Non-pigmented ciliary epithelial cell (primary cell): ENCODE measurements around the gene IGFLR1.
"Not testable (repeated sequence)": the region's sequence is repeated elsewhere in the genome, so short reads cannot be mapped to it uniquely, and the experiment has no call there.

Experiments used
- DNase-seq: peaks from one replicate; pipeline ENCODE4 v3.0.0-alpha.2; 2010; ENCODE audit warnings: low read depth

Gene IGFLR1

DNA sequence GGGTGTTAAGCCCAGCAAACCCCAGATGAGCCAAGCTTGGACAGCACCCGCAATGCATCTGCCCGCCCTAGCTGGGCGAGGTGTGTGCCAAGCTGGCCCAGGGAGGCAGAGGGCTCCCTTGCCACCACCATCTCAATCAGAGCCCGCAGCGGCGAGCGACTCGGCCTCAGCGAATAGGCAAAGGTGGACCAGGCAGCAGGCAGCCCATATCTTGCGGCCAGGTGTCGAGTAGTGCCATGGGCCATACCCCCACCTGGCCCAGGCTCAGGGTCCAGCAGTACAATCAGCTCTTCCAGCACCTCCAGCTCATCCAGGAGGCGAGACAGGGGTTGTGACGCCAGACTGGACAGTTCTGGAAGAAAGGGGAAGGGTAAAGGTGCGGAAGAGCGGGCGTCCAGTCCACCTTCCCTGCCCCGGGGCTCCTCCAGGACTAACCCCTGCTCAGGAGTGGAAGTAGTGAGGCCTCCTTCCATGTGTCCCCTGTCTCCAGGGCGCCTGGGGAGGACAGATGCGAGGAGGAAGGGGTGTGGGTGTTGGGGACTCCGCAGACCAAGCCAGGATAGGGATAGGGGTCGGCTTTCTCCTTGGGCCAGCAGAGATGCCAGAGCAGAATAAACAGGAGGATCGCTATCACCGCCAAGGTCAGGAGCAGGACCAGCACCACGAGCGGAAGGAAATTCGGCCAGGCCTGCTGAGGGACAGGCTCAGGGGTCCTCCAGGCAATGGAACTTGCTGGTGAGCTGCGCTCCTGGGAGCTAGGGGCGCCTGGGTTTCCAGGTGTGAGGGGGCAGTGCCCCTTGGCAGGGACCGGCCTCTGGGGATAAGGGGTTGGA lies 2.8 kb downstream of the IGFLR1 start:
- DNase-seq, result no peak

DNA sequence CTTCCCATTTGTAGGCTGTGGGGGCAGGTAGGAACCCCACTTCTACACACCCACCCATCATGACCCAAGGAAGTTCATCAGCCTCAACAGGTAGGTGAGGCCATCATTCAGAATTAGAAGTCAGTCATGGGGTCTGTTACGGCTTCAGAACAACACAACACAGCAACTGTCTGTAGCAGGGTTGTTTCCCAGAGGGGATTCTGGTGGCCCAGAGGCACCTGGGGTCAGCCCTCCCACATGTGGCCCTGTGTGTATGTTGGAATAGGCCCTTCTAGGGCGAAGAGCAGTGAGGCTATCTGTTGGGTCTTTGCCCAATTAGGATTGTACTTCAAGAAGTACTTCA lies 3.4 kb downstream of the IGFLR1 start:
- DNase-seq, result no peak

GRCh38 chr19:35738021-35738886 lies 4.0 kb downstream of the IGFLR1 start:
- no peak for DNase-seq

DNA sequence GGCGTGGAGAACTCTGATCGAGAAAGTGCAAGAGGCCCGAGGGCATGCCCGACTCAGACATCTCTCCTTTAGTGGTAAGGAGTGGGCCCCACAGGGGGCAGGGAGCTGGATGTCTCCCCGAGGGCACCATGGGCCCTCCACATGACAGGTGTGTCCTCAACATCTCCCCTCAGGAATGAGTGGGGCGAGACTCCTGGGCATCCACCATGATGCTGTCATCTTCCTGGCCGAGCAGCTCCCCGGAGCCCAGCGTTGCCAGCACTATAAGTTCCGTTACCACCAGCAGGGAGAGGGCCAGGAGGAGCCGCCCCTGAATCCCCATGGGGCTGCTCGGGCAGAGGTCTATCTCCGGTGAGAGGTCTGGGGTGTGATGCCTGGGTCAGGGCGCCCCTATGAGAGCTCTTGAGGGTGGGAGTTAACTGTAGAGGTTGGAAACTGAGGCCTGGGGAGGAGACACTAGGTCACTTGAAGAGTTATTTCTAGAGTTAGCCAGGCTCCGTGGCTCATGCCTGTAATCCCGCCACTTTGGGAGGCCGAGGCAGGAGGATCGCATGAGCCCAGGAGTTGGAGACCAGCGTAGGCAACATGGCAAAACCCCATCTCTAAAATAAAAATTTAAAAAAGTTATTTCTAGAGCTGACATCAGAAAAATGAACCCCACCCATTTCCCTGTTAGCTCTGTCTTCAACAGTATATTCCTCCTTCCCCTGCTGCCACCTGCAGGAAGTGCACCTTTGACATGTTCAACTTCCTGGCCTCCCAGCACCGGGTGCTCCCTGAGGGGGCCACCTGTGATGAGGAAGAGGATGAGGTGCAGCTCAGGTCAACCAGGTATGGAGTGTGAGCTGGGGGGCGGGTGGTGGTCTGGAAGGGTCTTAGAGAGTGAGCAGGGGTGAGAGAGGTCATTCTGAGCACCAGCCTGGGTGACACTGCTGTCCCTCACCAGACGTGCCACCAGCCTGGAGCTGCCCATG lies 5.1 kb downstream of the IGFLR1 start:
- no peak for DNase-seq

GRCh38 chr19:35734889-35735288 lies 7.4 kb downstream of the IGFLR1 start:
- DNase-seq, result no peak

DNA sequence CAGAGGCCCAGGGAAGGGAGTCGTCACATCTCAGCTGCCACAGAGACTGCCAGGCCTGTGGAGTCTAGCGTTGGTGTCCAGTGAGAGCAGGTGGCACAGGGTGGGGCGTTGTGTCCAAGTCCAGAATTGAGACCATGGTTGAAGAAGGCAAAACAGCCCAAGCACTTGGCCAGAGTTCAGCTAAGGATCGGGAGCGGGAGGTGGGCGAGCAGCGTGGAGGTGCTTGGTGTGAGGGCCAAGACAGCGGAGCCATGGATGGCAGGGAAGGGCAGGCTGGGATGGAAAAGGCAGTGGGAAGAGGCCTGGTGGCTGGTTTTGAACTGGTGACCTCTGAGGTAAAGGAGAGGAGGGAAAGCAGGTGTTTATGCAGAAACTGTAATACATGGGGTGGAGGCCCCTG lies 8.0 kb downstream of the IGFLR1 start:
- no peak for DNase-seq

GRCh38 chr19:35733180-35734125 lies 8.8 kb downstream of the IGFLR1 start:
- DNase-seq, result no peak

- no peak for DNase-seq
Measured at GRCh38 chr19:35732540-35733179, 9.6 kb downstream of the IGFLR1 start.

DNA sequence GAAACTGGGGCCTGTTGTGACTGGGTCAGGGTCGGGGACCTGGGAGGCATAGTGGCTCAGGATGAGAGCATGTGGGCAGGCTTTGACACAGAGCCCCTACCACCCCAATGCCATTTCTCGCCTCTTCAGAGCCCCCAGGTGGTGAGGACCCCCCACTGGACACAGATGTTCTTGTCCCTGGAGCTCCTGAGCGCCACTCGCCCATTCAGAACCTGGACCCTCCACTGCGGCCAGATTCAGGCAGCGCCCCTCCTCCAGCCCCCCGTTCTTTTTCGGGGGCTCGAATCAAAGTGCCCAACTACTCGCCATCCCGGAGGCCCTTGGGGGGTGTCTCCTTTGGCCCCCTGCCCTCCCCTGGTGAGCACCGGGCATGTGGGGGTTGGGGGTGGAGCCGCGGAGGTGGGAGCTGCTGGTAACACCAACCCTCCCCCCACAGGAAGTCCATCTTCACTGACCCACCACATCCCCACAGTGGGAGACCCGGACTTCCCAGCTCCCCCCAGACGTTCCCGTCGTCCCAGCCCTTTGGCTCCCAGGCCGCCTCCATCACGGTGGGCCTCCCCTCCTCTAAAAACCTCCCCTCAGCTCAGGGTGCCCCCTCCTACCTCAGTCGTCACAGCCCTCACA lies 10.4 kb downstream of the IGFLR1 start:
- DNase-seq, result no peak

- no peak for DNase-seq
Measured at GRCh38 chr19:35731353-35731752, 10.9 kb downstream of the IGFLR1 start.

DNA sequence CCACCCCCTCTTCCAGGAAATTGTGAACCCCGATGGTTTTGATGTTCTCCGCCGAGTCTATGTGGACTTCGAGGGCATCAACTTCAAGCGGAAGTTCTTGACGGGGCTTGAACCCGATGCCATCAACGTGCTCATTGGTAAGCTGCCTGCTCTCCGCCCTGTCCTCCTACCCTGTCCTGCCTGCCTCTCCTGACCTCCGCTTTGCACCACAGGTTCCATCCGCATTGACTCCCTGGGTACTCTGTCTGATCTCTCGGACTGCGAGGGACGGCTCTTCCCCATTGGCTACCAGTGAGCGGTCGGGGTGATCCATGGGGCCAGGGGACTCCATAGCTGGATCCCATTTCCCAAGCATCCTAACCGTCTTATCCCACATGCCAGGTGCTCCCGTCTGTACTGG lies 11.9 kb downstream of the IGFLR1 start:
- DNase-seq, result no peak

- no peak for DNase-seq
Measured at GRCh38 chr19:35729763-35730162, 12.5 kb downstream of the IGFLR1 start.

DNA sequence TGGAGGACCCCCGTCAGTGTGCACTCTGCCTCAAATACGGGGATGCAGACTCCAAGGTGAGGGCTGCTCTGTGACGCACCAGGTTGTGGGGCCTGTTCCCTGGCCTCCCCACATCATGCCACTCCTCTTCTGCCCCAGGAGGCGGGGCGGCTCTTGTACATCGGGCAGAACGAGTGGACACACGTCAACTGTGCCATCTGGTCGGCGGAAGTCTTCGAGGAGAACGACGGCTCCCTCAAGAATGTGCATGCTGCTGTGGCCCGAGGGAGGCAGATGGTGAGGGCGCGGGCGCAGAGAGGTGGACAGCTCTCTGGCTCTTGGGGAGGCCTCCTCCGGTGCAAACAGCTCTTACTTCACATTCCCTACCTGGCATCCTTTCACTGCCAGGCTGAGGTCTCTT lies 13.2 kb downstream of the IGFLR1 start:
- no peak for DNase-seq

- DNase-seq, result no peak
Measured at GRCh38 chr19:35727956-35728706, 14.1 kb downstream of the IGFLR1 start.

DNA sequence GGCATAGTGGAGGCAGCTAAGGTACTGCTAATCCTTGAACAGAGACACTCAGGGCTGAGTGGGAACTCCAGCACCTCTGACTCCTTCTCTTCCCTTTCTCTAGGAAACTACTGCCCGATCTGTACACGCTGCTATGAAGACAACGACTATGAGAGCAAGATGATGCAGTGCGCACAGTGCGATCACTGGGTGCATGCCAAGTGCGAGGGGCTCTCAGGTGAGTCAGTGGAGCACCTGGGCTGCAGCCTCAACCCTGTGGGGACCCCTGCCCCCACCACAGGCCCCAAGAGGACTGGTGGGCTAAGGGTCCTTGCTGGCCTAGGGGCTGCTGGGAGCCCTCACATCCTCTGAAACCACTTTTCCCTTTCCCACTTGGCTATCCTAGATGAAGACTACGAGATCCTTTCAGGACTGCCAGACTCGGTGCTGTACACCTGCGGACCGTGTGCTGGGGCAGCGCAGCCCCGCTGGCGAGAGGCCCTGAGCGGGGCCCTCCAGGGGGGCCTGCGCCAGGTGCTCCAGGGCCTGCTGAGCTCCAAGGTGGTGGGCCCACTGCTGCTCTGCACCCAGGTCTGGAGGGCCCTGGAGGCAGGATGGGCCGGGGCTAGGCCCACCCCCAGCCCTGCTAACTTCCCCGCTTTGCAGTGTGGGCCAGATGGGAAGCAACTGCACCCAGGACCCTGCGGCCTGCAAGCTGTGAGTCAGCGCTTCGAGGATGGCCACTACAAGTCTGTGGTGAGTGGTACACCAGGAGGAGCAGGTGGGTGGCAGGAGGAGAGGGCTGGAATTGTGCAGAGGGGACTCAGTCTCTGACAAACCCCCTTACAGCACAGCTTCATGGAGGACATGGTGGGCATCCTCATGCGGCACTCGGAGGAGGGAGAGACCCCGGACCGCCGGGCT lies 14.9 kb downstream of the IGFLR1 start:
- no peak for DNase-seq

DNA sequence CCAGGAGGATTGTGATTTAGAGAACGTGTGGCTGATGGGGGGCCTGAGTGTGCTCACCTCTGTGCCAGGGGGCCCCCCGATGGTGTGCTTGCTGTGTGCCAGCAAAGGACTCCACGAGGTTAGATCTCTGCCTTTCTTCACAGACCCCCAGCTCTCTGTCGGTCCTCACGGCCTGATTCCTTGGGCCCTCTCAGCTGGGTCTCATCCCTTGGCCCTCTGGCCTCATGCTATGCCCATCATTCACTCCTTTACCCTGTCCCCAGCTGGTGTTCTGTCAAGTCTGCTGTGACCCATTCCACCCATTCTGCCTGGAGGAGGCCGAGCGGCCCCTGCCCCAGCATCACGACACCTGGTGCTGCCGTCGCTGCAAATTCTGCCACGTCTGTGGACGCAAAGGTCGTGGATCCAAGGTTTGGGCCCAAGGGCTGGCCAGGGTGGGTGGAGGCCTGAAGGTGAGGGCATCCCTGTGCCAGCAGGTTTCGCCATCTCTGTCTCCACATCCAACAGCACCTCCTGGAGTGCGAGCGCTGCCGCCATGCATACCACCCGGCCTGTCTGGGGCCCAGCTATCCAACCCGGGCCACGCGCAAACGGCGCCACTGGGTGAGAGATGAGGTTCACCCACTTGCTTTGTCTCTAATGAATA lies 16.9 kb downstream of the IGFLR1 start:
- no peak for DNase-seq

DNA sequence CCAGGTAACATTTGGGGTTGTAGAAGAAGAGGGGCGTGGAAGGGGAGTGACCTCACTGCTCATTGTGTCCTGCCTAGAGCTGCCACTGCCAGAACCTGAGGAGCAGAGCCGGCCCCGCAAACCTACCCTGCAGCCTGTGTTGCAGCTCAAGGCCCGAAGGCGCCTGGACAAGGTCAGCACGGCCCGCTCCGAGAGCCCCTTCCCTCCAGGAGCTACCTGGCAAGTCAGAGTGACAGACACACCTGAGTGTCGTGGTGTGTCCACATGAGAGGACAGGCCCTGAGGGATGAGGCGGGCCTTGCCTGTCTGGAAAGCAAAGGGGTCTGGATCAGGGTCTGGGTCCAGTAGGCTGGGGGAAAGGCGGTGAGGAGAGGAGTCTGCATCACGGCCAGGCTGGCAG lies 17.7 kb downstream of the IGFLR1 start:
- DNase-seq, result no peak

DNA sequence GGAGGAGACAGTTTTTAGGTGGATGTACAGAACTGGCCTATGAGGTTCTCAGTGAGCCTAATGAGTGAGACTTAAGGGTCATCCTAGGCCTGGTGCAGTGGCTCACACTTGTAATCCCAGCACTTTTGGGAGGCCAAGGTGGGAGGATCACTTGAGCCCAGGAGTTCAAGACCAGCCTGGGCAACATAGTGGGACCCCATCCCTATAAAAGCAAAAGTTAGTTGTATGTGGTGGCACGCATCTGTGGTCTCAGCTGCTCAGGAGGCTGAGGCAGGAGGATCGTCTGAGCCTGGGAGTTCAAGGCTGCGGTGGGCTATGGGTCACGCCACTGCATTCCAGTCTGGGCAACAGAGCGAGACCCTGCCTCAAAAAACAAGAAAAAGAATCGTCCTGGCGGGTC lies 18.1 kb downstream of the IGFLR1 start:
- not testable (repeated sequence) for DNase-seq
